Measurements from ENCODE around the gene MCC. TPM values are rescaled to one million over a fixed set of nuclear protein-coding genes. Genes with fewer than 3 reads are reported as not detected.

The MCC gene
- total and polyA plus RNA-seq, 12 donors = 4.2 to 34.1 (median 25.2) TPM

DNA sequence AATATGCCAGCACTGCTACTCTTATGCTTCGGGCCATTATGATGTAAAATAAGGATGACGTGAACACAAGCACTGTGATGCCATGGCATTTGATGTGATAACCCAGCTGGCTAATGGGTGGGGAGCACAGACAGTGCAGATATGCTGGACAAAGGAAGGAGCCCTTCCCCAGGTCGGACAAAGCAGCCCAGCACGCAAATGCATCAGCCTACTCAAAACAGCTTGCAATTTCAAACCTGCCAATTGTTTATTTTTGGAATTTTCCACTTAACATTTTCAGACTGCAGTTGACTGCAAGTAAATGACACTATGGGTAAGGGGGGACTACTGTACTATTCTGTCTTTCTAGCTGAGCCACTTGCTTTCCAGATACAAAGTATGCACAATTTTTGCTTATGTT, 330.4 kb downstream of the MCC start:
- ATAC-seq (no peak), DNase-seq (no peak)
- Histone ChIP-seq H3K27ac (no peak overlapping the region), H3K4me3 (no peak overlapping the region), H3K4me1 (peaks cover 6 to 48% (median 23%) of the 10 kb centered on the region in 9 donors), H3K27me3 (no peaks in the 10 kb centered on the region), H3K36me3 (no peaks in the 10 kb centered on the region), H3K9me3 (peaks cover 0 to 4% (median 0%) of the 10 kb centered on the region in 11 donors)
- TF ChIP-seq, protein P1, sequence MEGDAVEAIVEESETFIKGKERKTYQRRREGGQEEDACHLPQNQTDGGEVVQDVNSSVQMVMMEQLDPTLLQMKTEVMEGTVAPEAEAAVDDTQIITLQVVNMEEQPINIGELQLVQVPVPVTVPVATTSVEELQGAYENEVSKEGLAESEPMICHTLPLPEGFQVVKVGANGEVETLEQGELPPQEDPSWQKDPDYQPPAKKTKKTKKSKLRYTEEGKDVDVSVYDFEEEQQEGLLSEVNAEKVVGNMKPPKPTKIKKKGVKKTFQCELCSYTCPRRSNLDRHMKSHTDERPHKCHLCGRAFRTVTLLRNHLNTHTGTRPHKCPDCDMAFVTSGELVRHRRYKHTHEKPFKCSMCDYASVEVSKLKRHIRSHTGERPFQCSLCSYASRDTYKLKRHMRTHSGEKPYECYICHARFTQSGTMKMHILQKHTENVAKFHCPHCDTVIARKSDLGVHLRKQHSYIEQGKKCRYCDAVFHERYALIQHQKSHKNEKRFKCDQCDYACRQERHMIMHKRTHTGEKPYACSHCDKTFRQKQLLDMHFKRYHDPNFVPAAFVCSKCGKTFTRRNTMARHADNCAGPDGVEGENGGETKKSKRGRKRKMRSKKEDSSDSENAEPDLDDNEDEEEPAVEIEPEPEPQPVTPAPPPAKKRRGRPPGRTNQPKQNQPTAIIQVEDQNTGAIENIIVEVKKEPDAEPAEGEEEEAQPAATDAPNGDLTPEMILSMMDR (IDR thresholded peaks at IDR 0.05) = no peak
- 52 to 60% methylated on average over 4 of the region's 4 CpGs for WGBS, 2 donors
- intact Hi-C loops (cut with DNase I) = no loop called here

- Histone ChIP-seq H3K27me3 (no peaks in the 10 kb centered on the region), H3K36me3 (no peaks in the 10 kb centered on the region), H3K9me3 (peaks cover 0 to 4% (median 0%) of the 10 kb centered on the region in 11 donors), H3K4me3 (no peak overlapping the region), H3K27ac (no peak overlapping the region), H3K4me1 (peaks cover 0 to 48% (median 17%) of the 10 kb centered on the region in 9 donors)
- WGBS, 2 donors = 53 to 67% methylated on average over 5 of the region's 5 CpGs
- ATAC-seq = no peak
- TF ChIP-seq, protein P1 (IDR thresholded peaks at IDR 0.05) = no peak
- intact Hi-C loops (cut with DNase I) = no loop called here
- no peak for DNase-seq
These were observed 331.9 kb downstream of the MCC start for GRCh38 chr5:113156271-113156877.

DNA sequence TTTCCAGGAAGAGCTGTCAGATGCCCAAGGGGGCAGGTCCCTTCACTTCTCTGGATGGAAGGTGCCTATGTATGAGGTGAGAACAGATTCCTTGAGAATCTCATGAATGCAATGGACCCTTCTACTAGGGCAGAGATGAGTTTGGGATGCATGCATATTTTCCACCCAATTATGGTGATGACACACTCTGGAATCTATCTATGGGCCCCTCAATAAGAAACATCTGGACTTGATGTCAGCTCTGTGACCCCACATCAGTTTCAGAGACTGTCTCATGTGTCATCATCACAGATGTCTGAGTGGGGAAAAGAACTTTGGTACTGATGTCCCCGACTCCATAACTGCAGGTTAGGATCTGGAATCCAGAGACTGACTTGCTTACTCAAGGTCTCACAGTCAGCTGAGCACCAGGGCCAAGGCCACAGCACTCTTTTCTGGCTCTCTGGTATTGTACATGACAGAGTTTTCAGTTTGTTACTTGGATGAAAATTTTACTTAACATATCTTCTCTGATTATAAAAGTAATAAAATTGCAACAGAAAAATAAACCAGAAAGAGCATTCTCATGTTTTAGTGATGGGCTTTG, 334.6 kb downstream of the MCC start:
- no peak overlapping the region for H3K27ac ChIP-seq
- TF ChIP-seq, protein P1 (IDR thresholded peaks at IDR 0.05) = no peak
- H3K27me3 ChIP-seq = no peaks in the 10 kb centered on the region
- H3K9me3 ChIP-seq = peaks cover 0 to 4% (median 0%) of the 10 kb centered on the region in 11 donors
- intact Hi-C loops (cut with DNase I) = no loop called here
- ATAC-seq (no peak), DNase-seq (no peak)
- peaks cover 0 to 10% (median 0%) of the 10 kb centered on the region in 9 donors for H3K36me3 ChIP-seq
- 75 to 82% methylated on average over 1 of the region's 1 CpG for WGBS, 2 donors
- H3K4me1 ChIP-seq = peaks cover 0 to 51% (median 22%) of the 10 kb centered on the region in 9 donors
- no peak overlapping the region for H3K4me3 ChIP-seq

- DNase-seq = no peak
- 95 to 100% methylated on average over 2 of the region's 2 CpGs for WGBS, 2 donors
These were observed 335.9 kb downstream of the MCC start for GRCh38 chr5:113152380-113152740.

More at GRCh38 chr5:113152380-113152740, 335.9 kb downstream of the MCC start:
- intact Hi-C loops (cut with DNase I) = no loop called here
- Histone ChIP-seq H3K9me3 (peaks cover 0 to 4% (median 0%) of the 10 kb centered on the region in 11 donors), H3K36me3 (peaks cover 0 to 10% (median 0%) of the 10 kb centered on the region in 9 donors), H3K4me3 (no peak overlapping the region), H3K27me3 (no peaks in the 10 kb centered on the region), H3K4me1 (peaks cover 0 to 48% (median 26%) of the 10 kb centered on the region in 9 donors), H3K27ac (no peak overlapping the region)
- TF ChIP-seq, protein P1 (IDR thresholded peaks at IDR 0.05) = no peak
- ATAC-seq = no peak

Measured in heart right ventricle (tissue), 16 donors.